Measurements from ENCODE around the gene NGRN.

Gene NGRN

DNA sequence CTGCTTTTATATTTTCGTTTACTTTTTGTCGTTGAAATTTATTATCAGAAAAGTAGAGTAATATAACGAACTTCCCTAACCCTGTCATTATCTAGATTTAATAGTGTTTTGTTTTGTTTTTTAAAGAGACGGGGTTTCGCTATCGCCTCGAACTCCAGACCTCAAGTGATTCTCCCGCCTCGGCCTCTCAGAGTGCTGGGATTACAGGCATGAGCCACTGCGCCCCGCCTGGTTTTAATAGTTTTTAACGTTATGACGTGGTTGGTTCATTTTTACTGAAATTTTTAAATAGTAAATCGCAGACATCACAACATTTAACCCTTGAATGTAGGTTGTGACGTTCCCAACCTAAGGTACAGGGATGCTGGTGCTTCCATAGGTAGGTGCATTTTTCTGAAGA is 1.0 kb downstream of the NGRN start:
- no peak for TF ChIP-seq TEAD4 (IDR thresholded peaks at IDR 0.05)
- no peak for TF ChIP-seq CEBPB (IDR thresholded peaks at IDR 0.05)
- no peak for TF ChIP-seq ZBTB7A (IDR thresholded peaks at IDR 0.05; ENCODE audit: low read depth)
- TF ChIP-seq EP300 (IDR thresholded peaks at IDR 0.05; ENCODE audit: borderline replicate concordance) = no peak
- no peak for TF ChIP-seq FOXM1 (IDR thresholded peaks at IDR 0.05; ENCODE audit: borderline replicate concordance, low read depth)
- TF ChIP-seq, protein P1, sequence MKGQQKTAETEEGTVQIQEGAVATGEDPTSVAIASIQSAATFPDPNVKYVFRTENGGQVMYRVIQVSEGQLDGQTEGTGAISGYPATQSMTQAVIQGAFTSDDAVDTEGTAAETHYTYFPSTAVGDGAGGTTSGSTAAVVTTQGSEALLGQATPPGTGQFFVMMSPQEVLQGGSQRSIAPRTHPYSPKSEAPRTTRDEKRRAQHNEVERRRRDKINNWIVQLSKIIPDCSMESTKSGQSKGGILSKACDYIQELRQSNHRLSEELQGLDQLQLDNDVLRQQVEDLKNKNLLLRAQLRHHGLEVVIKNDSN (IDR thresholded peaks at IDR 0.05) = no peak
- no peak for TF ChIP-seq RAD21 (IDR thresholded peaks at IDR 0.05; ENCODE audit: low read depth)
- no peak for TF ChIP-seq CREB1 (IDR thresholded peaks at IDR 0.05; ENCODE audit: low read depth)
- no peak for TF ChIP-seq NFIC (IDR thresholded peaks at IDR 0.05)
- TF ChIP-seq EGR1 (IDR thresholded peaks at IDR 0.05) = no peak
- TF ChIP-seq, protein P2, sequence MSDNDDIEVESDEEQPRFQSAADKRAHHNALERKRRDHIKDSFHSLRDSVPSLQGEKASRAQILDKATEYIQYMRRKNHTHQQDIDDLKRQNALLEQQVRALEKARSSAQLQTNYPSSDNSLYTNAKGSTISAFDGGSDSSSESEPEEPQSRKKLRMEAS (IDR thresholded peaks at IDR 0.05) = no peak
- TF ChIP-seq TAF1 (IDR thresholded peaks at IDR 0.05; ENCODE audit: low read depth) = no peak
- no peak for TF ChIP-seq YY1 (IDR thresholded peaks at IDR 0.05; ENCODE audit: low read depth)
- TF ChIP-seq, protein P3, sequence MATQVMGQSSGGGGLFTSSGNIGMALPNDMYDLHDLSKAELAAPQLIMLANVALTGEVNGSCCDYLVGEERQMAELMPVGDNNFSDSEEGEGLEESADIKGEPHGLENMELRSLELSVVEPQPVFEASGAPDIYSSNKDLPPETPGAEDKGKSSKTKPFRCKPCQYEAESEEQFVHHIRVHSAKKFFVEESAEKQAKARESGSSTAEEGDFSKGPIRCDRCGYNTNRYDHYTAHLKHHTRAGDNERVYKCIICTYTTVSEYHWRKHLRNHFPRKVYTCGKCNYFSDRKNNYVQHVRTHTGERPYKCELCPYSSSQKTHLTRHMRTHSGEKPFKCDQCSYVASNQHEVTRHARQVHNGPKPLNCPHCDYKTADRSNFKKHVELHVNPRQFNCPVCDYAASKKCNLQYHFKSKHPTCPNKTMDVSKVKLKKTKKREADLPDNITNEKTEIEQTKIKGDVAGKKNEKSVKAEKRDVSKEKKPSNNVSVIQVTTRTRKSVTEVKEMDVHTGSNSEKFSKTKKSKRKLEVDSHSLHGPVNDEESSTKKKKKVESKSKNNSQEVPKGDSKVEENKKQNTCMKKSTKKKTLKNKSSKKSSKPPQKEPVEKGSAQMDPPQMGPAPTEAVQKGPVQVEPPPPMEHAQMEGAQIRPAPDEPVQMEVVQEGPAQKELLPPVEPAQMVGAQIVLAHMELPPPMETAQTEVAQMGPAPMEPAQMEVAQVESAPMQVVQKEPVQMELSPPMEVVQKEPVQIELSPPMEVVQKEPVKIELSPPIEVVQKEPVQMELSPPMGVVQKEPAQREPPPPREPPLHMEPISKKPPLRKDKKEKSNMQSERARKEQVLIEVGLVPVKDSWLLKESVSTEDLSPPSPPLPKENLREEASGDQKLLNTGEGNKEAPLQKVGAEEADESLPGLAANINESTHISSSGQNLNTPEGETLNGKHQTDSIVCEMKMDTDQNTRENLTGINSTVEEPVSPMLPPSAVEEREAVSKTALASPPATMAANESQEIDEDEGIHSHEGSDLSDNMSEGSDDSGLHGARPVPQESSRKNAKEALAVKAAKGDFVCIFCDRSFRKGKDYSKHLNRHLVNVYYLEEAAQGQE (IDR thresholded peaks at IDR 0.05; ENCODE audit: low read depth) = no peak

DNA sequence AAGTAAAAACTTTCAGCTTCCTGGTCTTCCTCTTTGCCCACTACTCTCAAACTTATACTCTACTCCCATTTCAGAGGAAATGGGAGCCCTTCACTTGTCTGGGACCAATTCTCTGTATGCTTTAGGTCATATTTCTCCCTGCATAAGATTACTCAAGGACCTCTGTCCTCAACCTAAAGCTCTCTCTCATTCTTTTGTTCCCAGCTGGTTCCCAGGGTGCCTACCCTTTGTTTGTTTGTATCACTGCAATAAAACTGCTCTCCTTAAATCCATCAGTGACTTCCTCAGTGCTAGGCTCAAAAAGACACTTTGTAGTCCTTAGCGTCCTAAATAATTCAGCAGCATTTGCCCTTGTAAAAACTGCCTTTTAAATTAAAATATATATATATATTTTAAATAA is 2.9 kb downstream of the NGRN start:
- TF ChIP-seq YY1 (IDR thresholded peaks at IDR 0.05; ENCODE audit: low read depth) = no peak
- TF ChIP-seq TEAD4 (IDR thresholded peaks at IDR 0.05) = no peak
- no peak for TF ChIP-seq TAF1 (IDR thresholded peaks at IDR 0.05; ENCODE audit: low read depth)
- TF ChIP-seq CEBPB (IDR thresholded peaks at IDR 0.05) = no peak
- TF ChIP-seq, protein P2 (IDR thresholded peaks at IDR 0.05) = no peak
- TF ChIP-seq, protein P1 (IDR thresholded peaks at IDR 0.05) = no peak
- no peak for TF ChIP-seq FOXM1 (IDR thresholded peaks at IDR 0.05; ENCODE audit: borderline replicate concordance, low read depth)
- TF ChIP-seq EP300 (IDR thresholded peaks at IDR 0.05; ENCODE audit: borderline replicate concordance) = no peak
- TF ChIP-seq EGR1 (IDR thresholded peaks at IDR 0.05) = no peak
- TF ChIP-seq ZBTB7A (IDR thresholded peaks at IDR 0.05; ENCODE audit: low read depth) = no peak
- no peak for TF ChIP-seq TCF12 (IDR thresholded peaks at IDR 0.05; ENCODE audit: low read depth)
- no peak for TF ChIP-seq RAD21 (IDR thresholded peaks at IDR 0.05; ENCODE audit: low read depth)
- TF ChIP-seq, protein P3 (IDR thresholded peaks at IDR 0.05; ENCODE audit: low read depth) = no peak
- TF ChIP-seq NFIC (IDR thresholded peaks at IDR 0.05) = no peak
- no peak for TF ChIP-seq CREB1 (IDR thresholded peaks at IDR 0.05; ENCODE audit: low read depth)

DNA sequence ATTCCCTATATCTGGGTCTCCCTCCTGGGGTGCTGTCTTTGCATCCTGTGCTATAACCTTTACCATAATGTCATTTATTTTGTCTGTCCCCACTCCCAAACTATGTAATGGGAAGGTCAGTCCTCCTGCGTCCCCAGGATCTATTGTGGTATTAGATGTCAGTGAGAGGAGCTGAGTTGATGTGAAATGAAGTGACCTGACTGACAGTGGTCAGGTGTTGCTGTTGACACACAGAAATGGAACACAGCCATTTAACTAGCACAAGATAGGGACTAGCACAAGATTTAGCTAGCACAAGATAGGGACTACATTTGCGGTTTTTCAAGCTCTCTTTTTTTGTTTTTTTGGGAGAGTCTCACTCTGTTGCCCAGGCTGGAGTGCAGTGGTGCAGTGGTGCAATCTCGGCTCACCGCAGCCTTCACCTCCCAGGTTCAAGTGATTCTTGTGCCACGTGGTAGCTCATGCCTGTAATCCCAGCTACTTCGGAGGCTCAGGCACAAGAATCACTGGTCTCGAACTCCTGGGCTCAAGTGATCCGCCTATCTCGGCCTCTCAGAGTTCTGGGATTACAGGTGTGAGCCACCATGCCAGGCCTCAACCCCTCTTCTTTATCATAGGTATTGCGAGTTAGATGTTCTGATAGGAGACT is 5.2 kb downstream of the NGRN start:
- TF ChIP-seq TCF12 (IDR thresholded peaks at IDR 0.05; ENCODE audit: low read depth) (no peak), EGR1 (IDR thresholded peaks at IDR 0.05) (no peak)

DNA sequence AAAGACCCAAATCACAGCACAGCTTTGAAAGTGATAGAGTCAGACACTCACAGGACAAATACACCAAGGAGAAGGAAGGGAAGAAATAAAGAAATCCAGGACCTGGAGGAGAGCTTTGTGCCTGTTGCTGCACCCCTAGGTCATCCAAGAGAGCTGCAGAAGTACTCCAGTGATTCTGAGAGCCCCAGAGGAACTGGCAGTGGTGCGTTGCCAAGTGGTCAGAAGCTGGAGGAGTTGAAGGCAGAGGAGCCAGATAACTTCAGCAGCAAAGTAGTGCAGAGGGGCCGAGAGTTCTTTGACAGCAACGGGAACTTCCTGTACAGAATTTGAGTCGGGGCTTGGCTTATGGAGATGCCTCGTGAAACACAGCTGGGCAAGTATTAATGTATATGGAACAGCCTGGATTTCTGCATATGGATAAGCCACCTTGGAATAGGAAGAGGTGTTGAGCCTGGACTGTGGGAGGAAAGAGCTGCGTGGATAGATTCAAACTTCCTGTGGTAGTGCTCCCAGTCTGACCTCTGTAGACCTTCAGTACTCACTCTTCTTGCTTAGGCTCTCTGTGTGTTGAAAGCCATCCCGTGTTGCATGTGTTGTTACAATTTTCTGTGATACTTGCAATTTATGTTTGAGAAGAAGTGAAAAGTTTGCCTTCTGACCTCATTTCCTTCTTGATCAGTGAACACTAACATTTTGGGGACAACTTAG is 6.1 kb downstream of the NGRN start:
- TF ChIP-seq, protein P3 (IDR thresholded peaks at IDR 0.05; ENCODE audit: low read depth) = no peak
- TF ChIP-seq EP300 (IDR thresholded peaks at IDR 0.05; ENCODE audit: borderline replicate concordance) (no peak), TAF1 (IDR thresholded peaks at IDR 0.05; ENCODE audit: low read depth) (no peak), CREB1 (IDR thresholded peaks at IDR 0.05; ENCODE audit: low read depth) (no peak), EGR1 (IDR thresholded peaks at IDR 0.05) (no peak), NFIC (IDR thresholded peaks at IDR 0.05) (no peak), CEBPB (IDR thresholded peaks at IDR 0.05) (no peak), FOXM1 (IDR thresholded peaks at IDR 0.05; ENCODE audit: borderline replicate concordance, low read depth) (no peak), TCF12 (IDR thresholded peaks at IDR 0.05; ENCODE audit: low read depth) (no peak), ZBTB7A (IDR thresholded peaks at IDR 0.05; ENCODE audit: low read depth) (no peak), TEAD4 (IDR thresholded peaks at IDR 0.05) (no peak), YY1 (IDR thresholded peaks at IDR 0.05; ENCODE audit: low read depth) (no peak), RAD21 (IDR thresholded peaks at IDR 0.05; ENCODE audit: low read depth) (no peak)
- TF ChIP-seq, protein P2 (IDR thresholded peaks at IDR 0.05) = no peak
